Measurements from ENCODE around the gene SLC17A7. TPM values are rescaled to one million over a fixed set of nuclear protein-coding genes. Genes with fewer than 3 reads are reported as not detected.
A peak's percentile ranks its signal among the peaks of the same experiment; 100 is the strongest.

SLC17A7 gene
- total and polyA plus RNA-seq, 9 of the 15 experiments (the other 6 are each of a cell fraction or from before 2014, with no cell fraction given): 1.1 to 15.7 (median 2.4) TPM

DNA sequence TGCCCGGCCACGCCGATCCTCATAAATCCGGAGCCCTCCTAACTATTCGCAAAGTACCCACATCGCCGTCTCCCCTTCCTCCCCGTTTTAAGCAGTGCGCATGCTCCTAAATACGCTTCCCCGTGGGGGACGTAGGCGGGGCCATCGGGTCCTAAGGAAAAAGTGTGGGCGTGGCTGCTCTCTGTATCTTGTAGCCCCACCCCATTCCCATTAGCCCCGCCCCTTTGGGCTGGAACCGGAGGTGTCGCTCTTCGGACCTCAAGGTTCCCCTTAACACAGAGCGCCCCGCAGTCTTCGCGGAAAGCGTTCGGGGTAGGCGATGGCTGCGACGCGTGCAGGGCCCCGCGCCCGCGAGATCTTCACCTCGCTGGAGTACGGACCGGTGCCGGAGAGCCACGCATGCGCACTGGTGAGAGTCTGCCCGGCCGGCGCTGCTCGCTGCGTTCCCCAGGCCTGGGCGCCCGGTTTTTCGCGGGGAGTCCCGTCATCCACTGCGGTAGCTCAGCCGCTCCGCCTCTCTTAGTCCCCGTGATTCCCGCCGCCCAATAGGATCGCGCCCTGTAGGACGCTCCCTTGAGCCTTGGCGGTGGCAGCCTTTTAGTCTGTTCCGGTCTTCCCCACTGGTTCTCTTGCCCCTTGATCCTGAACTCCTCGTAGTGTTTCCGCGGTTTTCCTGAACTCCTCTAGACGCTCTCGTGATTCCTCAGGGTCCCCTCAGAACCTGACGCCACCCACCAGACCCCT is 11.9 kb upstream of the SLC17A7 start, which contains the start of gene ALDH16A1 (continued):
- TF ChIP-seq, protein P1, sequence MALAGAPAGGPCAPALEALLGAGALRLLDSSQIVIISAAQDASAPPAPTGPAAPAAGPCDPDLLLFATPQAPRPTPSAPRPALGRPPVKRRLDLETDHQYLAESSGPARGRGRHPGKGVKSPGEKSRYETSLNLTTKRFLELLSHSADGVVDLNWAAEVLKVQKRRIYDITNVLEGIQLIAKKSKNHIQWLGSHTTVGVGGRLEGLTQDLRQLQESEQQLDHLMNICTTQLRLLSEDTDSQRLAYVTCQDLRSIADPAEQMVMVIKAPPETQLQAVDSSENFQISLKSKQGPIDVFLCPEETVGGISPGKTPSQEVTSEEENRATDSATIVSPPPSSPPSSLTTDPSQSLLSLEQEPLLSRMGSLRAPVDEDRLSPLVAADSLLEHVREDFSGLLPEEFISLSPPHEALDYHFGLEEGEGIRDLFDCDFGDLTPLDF (CRISPR knock-in tag; IDR thresholded peaks at IDR 0.05): peak; percentile 71; the same call in 1 of the 2 replicates
- TF ChIP-seq TEAD4 (IDR thresholded peaks at IDR 0.05; ENCODE audit: low read length): peak; percentile 9; the same call in 1 of the 2 replicates
- no peak for TF ChIP-seq TEAD4 (CRISPR knock-in tag; IDR thresholded peaks at IDR 0.05; ENCODE audit: borderline replicate concordance)
- TF ChIP-seq ZMIZ1 (IDR thresholded peaks at IDR 0.05; ENCODE audit: low read depth in 2 of 2, low read length in 2 of 2): peak in 1 of 2 experiments; percentile 60; a peak in 1 of 4 replicates
- peak; percentile 72 for TF ChIP-seq CREB1 (IDR thresholded peaks at IDR 0.05)
- peak; percentile 73 for TF ChIP-seq CREB1 (CRISPR knock-in tag; IDR thresholded peaks at IDR 0.05)
- TF ChIP-seq NRF1 (conservative IDR thresholded peaks at IDR 0.05 in 1 of 2, IDR thresholded peaks at IDR 0.05 in 1 of 2): peak; percentile 99
- TF ChIP-seq HDAC3 (IDR thresholded peaks at IDR 0.05; ENCODE audit: borderline replicate concordance, partially characterized antibody): no peak
- TF ChIP-seq SRSF3 (IDR thresholded peaks at IDR 0.05; ENCODE audit: insufficient read depth, low read length): no peak
- TF ChIP-seq, protein P2, sequence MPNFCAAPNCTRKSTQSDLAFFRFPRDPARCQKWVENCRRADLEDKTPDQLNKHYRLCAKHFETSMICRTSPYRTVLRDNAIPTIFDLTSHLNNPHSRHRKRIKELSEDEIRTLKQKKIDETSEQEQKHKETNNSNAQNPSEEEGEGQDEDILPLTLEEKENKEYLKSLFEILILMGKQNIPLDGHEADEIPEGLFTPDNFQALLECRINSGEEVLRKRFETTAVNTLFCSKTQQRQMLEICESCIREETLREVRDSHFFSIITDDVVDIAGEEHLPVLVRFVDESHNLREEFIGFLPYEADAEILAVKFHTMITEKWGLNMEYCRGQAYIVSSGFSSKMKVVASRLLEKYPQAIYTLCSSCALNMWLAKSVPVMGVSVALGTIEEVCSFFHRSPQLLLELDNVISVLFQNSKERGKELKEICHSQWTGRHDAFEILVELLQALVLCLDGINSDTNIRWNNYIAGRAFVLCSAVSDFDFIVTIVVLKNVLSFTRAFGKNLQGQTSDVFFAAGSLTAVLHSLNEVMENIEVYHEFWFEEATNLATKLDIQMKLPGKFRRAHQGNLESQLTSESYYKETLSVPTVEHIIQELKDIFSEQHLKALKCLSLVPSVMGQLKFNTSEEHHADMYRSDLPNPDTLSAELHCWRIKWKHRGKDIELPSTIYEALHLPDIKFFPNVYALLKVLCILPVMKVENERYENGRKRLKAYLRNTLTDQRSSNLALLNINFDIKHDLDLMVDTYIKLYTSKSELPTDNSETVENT (CRISPR knock-in tag; IDR thresholded peaks at IDR 0.05): peak; percentile 57; the same call in 1 of the 2 replicates
- TF ChIP-seq RB1 (IDR thresholded peaks at IDR 0.05; ENCODE audit: low read depth): peak; percentile 56; the same call in 1 of the 2 replicates
- TF ChIP-seq FOS (IDR thresholded peaks at IDR 0.05; ENCODE audit: extremely low read depth, insufficient read length): peak; percentile 57
- TF ChIP-seq E2F8 (IDR thresholded peaks at IDR 0.05; ENCODE audit: low read depth, partially characterized antibody): peak; percentile 69
- no peak for TF ChIP-seq HNRNPL (IDR thresholded peaks at IDR 0.05; ENCODE audit: low read depth, low read length)
- no peak for TF ChIP-seq STAT5B (CRISPR knock-in tag; IDR thresholded peaks at IDR 0.05)
- peak in 1 of 2 experiments; percentile 24; a peak in 1 of 4 replicates for TF ChIP-seq KDM4B (IDR thresholded peaks at IDR 0.05; ENCODE audit: borderline replicate concordance in 2 of 2, low read depth in 1 of 2)
- TF ChIP-seq FOSL1 (tag; conservative IDR thresholded peaks at IDR 0.05): no peak
